ENCODE measurements around the gene TCP11L2.
"Not testable (repeated sequence)": the region's sequence is repeated elsewhere in the genome, so short reads cannot be mapped to it uniquely, and the experiment has no call there.

DNA sequence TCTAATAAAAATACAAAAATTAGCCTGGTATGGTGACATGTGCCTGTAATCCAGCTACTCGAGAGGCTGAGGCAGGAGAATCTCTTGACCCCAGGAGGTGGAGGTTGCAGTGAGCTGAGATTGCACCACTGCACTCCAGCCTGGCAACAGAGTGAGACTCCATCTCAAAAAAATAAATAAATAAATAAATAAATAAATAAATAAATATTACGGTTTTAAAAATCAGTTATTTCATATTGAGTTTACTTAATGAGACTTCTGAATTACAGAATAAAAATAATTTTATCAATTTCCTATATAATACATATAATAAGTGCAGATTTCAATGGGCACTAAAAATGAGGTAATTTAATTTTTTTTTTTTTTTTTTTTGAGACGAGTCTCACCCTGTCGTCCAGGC, 10.9 kb downstream of the TCP11L2 start:
- not testable (repeated sequence) for TF ChIP-seq REST (IDR thresholded peaks at IDR 0.05; ENCODE audit: borderline replicate concordance); SMC3 (conservative IDR thresholded peaks at IDR 0.05; ENCODE audit: poor library complexity); EZH2 (IDR thresholded peaks at IDR 0.05; ENCODE audit: borderline replicate concordance, insufficient read depth, low read length, poor library complexity, severe bottlenecking); POLR2AphosphoS5 (IDR thresholded peaks at IDR 0.05)
- TF ChIP-seq, protein P1, sequence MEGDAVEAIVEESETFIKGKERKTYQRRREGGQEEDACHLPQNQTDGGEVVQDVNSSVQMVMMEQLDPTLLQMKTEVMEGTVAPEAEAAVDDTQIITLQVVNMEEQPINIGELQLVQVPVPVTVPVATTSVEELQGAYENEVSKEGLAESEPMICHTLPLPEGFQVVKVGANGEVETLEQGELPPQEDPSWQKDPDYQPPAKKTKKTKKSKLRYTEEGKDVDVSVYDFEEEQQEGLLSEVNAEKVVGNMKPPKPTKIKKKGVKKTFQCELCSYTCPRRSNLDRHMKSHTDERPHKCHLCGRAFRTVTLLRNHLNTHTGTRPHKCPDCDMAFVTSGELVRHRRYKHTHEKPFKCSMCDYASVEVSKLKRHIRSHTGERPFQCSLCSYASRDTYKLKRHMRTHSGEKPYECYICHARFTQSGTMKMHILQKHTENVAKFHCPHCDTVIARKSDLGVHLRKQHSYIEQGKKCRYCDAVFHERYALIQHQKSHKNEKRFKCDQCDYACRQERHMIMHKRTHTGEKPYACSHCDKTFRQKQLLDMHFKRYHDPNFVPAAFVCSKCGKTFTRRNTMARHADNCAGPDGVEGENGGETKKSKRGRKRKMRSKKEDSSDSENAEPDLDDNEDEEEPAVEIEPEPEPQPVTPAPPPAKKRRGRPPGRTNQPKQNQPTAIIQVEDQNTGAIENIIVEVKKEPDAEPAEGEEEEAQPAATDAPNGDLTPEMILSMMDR (IDR thresholded peaks at IDR 0.05; ENCODE audit: poor library complexity, severe bottlenecking): not testable (repeated sequence)

Measured in neural cell (in vitro differentiated cells).